ENCODE results near the gene ST6GALNAC3. TPM values are rescaled to one million over a fixed set of nuclear protein-coding genes. Genes with fewer than 3 reads are reported as not detected.

The ST6GALNAC3 gene
- total RNA-seq, 2 experiments from 2014 or later = 0.50 to 1.2 TPM

GRCh38 chr1:76274302-76274701 lies 199.8 kb downstream of the ST6GALNAC3 start:
- Histone ChIP-seq H3K79me2 (ENCODE audit: insufficient read depth, low read depth, low read length) (no peaks in the 10 kb centered on the region), H3K9me2 (ENCODE audit: insufficient read depth, low read length) (no peaks in the 10 kb centered on the region), H3K4me2 (ENCODE audit: low read length) (no peak overlapping the region), H3K36me3 (ENCODE audit: insufficient read depth, low read length) (no peaks in the 10 kb centered on the region), H3K27ac (ENCODE audit: low read depth, low read length, poor library complexity, severe bottlenecking) (no peak overlapping the region), H3K4me3 (ENCODE audit: low read depth, low read length, poor library complexity, severe bottlenecking) (no peak overlapping the region), H2AFZ (ENCODE audit: low read length) (no peak overlapping the region), H4K20me1 (ENCODE audit: insufficient read depth, low read length) (no peaks in the 10 kb centered on the region), H3K9me3 (ENCODE audit: low read length) (no peaks in the 10 kb centered on the region), H3K4me1 (ENCODE audit: insufficient read depth, low read length, poor library complexity, severe bottlenecking) (peaks cover 3% of the 10 kb centered on the region)
- intact Hi-C loops (cut with micrococcal nuclease; ENCODE audit: unreplicated experiment) = no loop called here
- no TSS peak for BruUV-seq (replicated peaks)
- no peak for DNase-seq (ENCODE audit: low spot score)
- ChIA-PET CTCF (ENCODE audit: unreplicated experiment) (no interaction called here), POLR2A (interaction anchor here (0.6 kb wide), 1 partner anchor 10 kb away, joined by 3 read pairs; no protein-coding TSS in a partner anchor)
- TF ChIP-seq CTCF (conservative IDR thresholded peaks at IDR 0.05; ENCODE audit: low read length) (no peak), EZH2phosphoT487 (IDR thresholded peaks at IDR 0.05; ENCODE audit: borderline replicate concordance, low read depth, low read length) (no peak)

- Histone ChIP-seq H3K9me2 (ENCODE audit: insufficient read depth, low read length) (no peaks in the 10 kb centered on the region), H3K36me3 (ENCODE audit: insufficient read depth, low read length) (no peaks in the 10 kb centered on the region), H2AFZ (ENCODE audit: low read length) (no peak overlapping the region), H3K27ac (ENCODE audit: low read depth, low read length, poor library complexity, severe bottlenecking) (no peak overlapping the region), H3K4me2 (ENCODE audit: low read length) (no peak overlapping the region), H3K79me2 (ENCODE audit: insufficient read depth, low read depth, low read length) (no peaks in the 10 kb centered on the region), H3K4me1 (ENCODE audit: insufficient read depth, low read length, poor library complexity, severe bottlenecking) (no peaks in the 10 kb centered on the region), H3K9me3 (ENCODE audit: low read length) (no peaks in the 10 kb centered on the region), H4K20me1 (ENCODE audit: insufficient read depth, low read length) (no peaks in the 10 kb centered on the region), H3K4me3 (ENCODE audit: low read depth, low read length, poor library complexity, severe bottlenecking) (no peak overlapping the region)
- ChIA-PET CTCF (ENCODE audit: unreplicated experiment) (no interaction called here), POLR2A (interaction anchor here (0.6 to 1.5 kb wide), 2 partner anchors 10 to 11 kb away, joined by 3 to 4 read pairs; no protein-coding TSS in a partner anchor)
- DNase-seq (ENCODE audit: low spot score) = no peak
- TF ChIP-seq EZH2phosphoT487 (IDR thresholded peaks at IDR 0.05; ENCODE audit: borderline replicate concordance, low read depth, low read length) = no peak
- TF ChIP-seq CTCF (conservative IDR thresholded peaks at IDR 0.05; ENCODE audit: low read length) = no peak
- intact Hi-C loops (cut with micrococcal nuclease; ENCODE audit: unreplicated experiment) = no loop called here
- no TSS peak for BruUV-seq (replicated peaks)
Observed at GRCh38 chr1:76274718-76275117, 200.2 kb downstream of the ST6GALNAC3 start.

GRCh38 chr1:76278711-76279100 lies 204.2 kb downstream of the ST6GALNAC3 start:
- no peak overlapping the region for H2AFZ ChIP-seq (ENCODE audit: low read length)
- H4K20me1 ChIP-seq (ENCODE audit: insufficient read depth, low read length) = no peaks in the 10 kb centered on the region
- BruUV-seq (replicated peaks) = no TSS peak
- H3K27ac ChIP-seq (ENCODE audit: low read depth, low read length, poor library complexity, severe bottlenecking) = no peak overlapping the region
- no peak for TF ChIP-seq CTCF (conservative IDR thresholded peaks at IDR 0.05; ENCODE audit: low read length)
- no peak for TF ChIP-seq EZH2phosphoT487 (IDR thresholded peaks at IDR 0.05; ENCODE audit: borderline replicate concordance, low read depth, low read length)
- no peaks in the 10 kb centered on the region for H3K9me2 ChIP-seq (ENCODE audit: insufficient read depth, low read length)
- CTCF ChIA-PET (ENCODE audit: unreplicated experiment) = no interaction called here
- POLR2A ChIA-PET = no interaction called here
- no peaks in the 10 kb centered on the region for H3K9me3 ChIP-seq (ENCODE audit: low read length)
- H3K4me1 ChIP-seq (ENCODE audit: insufficient read depth, low read length, poor library complexity, severe bottlenecking) = peaks cover 11% of the 10 kb centered on the region
- H3K79me2 ChIP-seq (ENCODE audit: insufficient read depth, low read depth, low read length) = no peaks in the 10 kb centered on the region
- intact Hi-C loops (cut with micrococcal nuclease; ENCODE audit: unreplicated experiment) = no loop called here
- no peak overlapping the region for H3K4me3 ChIP-seq (ENCODE audit: low read depth, low read length, poor library complexity, severe bottlenecking)
- no peak for DNase-seq (ENCODE audit: low spot score)
- no peak overlapping the region for H3K4me2 ChIP-seq (ENCODE audit: low read length)
- H3K36me3 ChIP-seq (ENCODE audit: insufficient read depth, low read length) = no peaks in the 10 kb centered on the region

Data from OCI-LY7 (cell line).